ENCODE measurements around the gene COA5.

- TF ChIP-seq CTCF (IDR thresholded peaks at IDR 0.05; ENCODE audit: insufficient read depth, low read length, poor library complexity, severe bottlenecking) (no peak), EZH2phosphoT487 (conservative IDR thresholded peaks at IDR 0.05; ENCODE audit: low read length) (no peak)
Measured at GRCh38 chr2:98582523-98582922, 25.8 kb downstream of the COA5 start.

Measured in SU-DHL-6 (cell line).